Effector memory CD4-positive, alpha-beta T cell (primary cell): Measurements from ENCODE around the gene BMP8A.

ENCODE experiments used
- DNase-seq, 3 donors: peaks; one replicate each; pipeline ENCODE4 v3.0.0-alpha.2; 2020
- H3K27ac ChIP-seq: 2 replicates; pipeline ENCODE4 v1.7.0; 2013; ENCODE audit warnings: mild to moderate bottlenecking, low read length, moderate library complexity; ENCODE audit not compliant: insufficient read depth, poor library complexity, severe bottlenecking
- H3K27me3 ChIP-seq: replicated peaks from 2 replicates; pipeline ENCODE4 v1.7.0; 2013; ENCODE audit warnings: mild to moderate bottlenecking, low read length; ENCODE audit not compliant: insufficient read depth, control insufficient read depth, poor library complexity, severe bottlenecking
- H3K36me3 ChIP-seq: 2 replicates; pipeline ENCODE4 v1.7.0; 2013; ENCODE audit warnings: mild to moderate bottlenecking, low read length, moderate library complexity; ENCODE audit not compliant: control insufficient read depth, insufficient read depth
- H3K4me1 ChIP-seq: 2 replicates; pipeline ENCODE4 v1.7.0; 2013; ENCODE audit warnings: low read length, mild to moderate bottlenecking; ENCODE audit not compliant: control insufficient read depth, insufficient read depth, poor library complexity, severe bottlenecking
- H3K4me3 ChIP-seq: 2 replicates; pipeline ENCODE4 v1.7.0; 2013; ENCODE audit warnings: low read length, low read depth, mild to moderate bottlenecking; ENCODE audit not compliant: insufficient read depth, poor library complexity, severe bottlenecking
- H3K9me3 ChIP-seq: 2 replicates; pipeline ENCODE4 v1.7.0; 2013; ENCODE audit warnings: mild to moderate bottlenecking, low read length, moderate library complexity; ENCODE audit not compliant: control insufficient read depth

Gene BMP8A

DNA sequence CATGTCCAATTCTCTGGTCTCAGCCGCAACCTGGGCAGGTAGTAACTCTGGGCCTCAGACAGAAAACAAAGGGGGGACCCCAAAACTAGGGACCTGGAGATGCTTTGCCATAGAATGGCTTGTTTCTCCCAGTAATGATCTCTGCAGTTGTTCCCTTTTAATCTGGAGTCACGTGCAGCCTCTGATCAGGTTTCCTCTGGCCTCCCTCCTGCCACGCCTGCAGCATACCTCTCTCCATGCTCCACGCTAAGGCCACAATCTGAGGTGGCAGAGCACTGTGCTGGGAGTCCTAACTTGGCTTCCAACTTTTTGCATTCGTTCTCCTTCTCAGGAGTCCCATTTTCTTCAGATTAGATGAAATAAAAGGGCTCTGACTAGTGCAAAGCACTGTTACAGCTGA, 83.2 kb downstream of the BMP8A start:
- no peaks in the 10 kb centered on the region for H3K27me3 ChIP-seq
- peaks cover 18% of the 10 kb centered on the region for H3K4me1 ChIP-seq
- peaks cover 32% of the 10 kb centered on the region for H3K36me3 ChIP-seq
- H3K27ac ChIP-seq, result peak overlapping the region; percentile 76
- DNase-seq, result no peak
- H3K4me3 ChIP-seq, result peak overlapping the region; percentile 85
- H3K9me3 ChIP-seq, result no peaks in the 10 kb centered on the region
